HG03442 (cell line): ENCODE measurements around the gene ADRA2A.

Source experiments
- ATAC-seq: cut with Tn5 transposase; IDR thresholded peaks from one replicate; pipeline ENCODE4 v1.9.1; 2021; ENCODE audit warnings: mild to moderate bottlenecking, moderate library complexity; ENCODE audit not compliant: unreplicated experiment

ADRA2A gene

DNA sequence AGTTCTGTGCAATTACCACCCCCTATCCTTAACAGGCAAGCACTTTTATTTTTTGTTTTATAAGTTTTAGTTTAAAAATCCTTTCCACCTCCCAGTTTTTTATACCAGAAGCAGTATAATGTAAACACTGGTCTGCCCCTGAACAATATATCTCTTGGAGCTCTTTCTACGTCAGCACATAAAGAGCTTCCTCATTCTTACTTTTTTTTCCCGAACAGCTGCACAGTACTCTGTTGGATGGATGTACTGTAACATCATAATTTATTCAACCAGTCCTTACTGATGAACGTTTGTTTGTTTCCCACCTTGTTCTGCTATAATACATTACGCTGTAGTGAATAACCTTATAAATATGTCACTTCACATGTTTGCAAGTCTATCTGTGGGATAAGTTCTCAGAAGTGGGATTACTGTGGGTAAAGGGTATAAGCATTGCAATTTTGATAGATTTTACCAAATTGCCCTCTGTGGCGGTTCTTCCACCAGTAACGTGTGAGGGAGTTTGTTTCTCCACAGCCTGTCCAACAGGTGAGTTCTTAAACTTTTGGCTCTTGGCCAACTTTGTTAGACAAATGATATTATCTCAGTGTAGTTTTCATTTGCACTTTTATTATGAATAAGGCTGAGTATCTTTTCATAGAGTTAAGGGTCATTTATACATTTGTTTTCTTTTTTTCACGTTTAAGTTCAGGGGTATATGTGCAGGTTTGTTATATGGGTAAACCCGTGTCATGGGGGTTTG is 32.8 kb downstream of the ADRA2A start:
- ATAC-seq, result no peak

DNA sequence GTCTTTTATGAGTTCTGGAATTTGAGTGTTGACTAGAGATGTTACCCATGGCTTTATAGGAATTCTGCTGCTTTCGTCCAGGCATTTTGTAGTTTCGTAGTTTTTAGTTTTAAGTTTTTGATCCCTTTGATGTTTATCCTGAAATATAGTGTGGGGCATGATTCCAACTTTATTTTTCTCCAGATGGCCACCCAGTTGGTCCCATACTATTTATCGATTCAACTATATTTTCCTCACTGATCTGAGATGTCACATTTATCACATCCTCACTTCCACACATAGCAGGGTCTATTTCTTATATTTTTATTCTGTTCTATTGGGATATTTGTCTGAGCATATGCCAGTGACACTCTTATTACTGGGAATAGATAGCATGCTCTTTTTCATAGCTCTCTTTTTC is 33.9 kb downstream of the ADRA2A start:
- ATAC-seq, result no peak

DNA sequence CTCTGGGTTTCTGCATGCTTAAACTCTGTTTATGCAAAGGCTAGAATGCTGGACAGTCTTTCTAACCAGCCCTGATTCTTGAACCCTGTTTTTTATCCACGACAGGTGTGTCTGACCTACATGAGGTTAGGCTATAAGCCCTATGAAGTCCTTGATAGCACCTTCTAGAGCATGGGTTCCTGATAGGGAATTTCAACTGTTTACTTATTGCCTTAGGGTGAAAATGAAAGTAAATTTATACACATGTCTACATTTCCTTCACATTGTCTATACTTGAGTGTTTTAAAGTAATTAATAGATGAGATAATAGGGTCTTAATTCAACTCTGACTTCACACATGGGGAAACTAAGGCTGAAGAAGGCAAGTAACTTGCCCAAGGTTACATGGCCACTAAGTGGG is 35.5 kb downstream of the ADRA2A start:
- no peak for ATAC-seq

DNA sequence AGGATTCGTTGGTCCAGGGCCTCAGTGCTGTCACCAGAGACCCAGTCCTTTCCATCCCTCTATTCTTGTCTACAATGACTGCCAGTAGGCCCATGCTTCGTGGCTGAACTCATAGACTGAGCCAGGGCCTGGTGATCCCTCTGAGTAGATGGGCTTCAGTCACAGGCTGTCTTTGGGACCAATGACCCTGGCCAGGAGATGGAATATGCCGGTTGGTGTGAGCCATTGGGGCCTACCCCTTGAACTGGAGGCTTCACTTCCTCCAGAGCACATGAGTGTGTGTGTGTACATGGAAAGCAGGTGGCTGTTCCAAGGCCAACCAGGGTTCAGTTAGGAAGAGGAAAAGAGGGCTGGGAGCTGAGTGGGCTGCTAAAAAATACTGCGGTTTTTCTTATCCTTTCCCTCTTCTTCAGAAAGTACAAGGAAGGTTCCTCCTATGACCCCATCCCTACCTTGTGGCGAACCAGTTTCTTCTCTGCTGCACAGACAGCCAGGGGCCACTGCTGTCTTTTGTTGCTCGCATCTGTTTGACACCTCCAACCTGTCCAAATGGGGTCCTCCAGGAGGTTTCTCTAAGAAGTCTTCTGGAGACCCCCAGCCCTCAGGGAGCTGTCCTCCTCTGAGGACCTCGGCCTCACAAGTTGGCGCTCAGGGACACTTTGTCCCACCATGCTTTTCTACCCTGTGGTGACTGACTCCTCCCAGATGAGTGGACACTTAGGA is 36.6 kb downstream of the ADRA2A start:
- no peak for ATAC-seq

DNA sequence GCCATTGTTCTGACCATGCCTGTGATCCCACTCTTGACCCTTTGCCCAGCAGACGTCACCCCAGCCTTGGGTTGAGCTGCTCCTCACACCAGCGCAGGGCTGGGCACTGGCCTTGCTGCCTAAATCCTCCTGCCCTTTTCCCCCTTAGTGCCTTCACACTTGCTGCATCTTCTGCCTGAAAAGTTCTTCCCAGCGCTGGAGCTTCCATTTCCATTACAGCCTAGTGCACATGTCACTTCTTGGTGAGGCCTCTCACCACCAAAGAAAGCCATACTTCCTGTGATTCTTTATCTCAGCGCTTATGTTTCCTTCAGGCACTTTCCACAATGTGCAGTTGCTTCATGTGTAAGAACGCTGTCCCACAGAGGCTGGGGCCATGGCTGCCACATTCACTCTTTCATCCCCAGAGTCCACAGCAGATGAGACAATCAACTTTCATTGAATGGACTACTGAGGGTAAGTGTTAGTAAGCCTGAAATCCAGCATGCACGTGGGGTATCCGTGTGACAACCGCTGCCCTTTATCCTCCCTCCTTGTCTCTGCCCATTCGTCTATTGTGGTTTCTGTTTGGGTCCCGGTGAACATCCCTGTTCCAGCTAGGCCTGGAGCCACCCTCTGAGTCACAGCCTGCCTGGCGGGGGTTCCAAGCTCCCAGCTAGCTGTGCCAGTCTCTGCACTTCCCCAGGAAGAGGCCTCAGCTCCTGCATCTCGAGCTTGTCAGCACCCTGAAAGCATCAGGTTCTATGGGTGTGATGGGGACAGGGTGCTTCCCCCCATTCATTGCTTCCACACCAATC is 37.3 kb downstream of the ADRA2A start:
- ATAC-seq, result no peak

DNA sequence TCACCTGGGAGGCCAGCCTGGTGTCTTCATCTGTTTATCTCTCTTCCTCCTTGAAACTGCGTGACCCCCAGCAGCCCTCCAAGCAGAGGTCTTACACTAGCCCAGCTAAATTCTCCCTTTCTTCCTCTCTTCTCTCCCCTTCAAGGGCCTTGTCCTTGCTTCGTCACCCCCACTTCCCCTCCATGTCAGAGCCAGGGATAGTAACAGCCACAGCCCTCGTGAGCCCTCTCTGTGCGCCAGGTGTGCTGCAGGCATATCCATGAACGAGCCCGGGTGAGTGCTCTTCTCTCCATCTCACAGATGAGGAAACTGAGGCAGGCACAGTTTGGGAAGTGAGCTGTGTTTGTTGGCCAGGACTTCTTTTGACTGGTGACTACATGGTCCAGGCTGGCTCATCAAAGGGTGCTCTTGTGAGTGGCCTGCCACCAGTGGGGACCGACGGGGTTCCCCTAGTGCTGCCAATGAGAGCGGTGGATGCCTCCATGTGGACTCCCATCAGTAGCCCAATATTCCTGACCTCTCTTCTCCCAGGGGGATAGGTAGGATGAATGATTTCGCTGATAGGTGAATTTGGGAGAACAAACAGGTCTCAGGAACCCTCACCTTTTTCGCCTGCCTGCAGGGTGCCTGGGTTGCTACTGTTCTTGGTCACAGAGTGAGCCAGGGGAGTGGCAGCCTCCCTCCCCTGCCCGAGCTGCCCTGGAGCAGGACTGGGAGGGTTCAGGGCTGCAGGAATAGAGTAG is 38.1 kb downstream of the ADRA2A start:
- ATAC-seq, result no peak

DNA sequence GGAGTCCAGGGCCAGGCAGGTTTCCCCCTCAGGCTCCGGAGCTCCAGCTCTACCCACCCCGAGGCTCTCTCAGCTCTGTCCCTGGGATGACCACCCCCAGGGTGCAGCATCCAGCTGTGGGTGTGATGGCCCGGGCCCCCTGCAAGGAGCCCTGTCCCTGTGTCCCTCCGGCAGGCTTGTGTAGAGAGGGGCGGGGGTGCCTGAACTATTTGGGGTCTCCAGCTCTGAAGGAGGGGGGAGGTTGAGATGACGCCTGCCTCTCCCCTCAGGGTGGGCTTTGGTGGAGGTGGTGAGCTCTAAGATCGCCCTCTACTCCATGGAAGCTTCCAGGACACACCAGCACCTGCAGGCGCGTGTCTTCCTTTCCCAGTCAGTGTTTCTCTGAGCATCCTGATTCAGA is 39.4 kb downstream of the ADRA2A start:
- no peak for ATAC-seq

DNA sequence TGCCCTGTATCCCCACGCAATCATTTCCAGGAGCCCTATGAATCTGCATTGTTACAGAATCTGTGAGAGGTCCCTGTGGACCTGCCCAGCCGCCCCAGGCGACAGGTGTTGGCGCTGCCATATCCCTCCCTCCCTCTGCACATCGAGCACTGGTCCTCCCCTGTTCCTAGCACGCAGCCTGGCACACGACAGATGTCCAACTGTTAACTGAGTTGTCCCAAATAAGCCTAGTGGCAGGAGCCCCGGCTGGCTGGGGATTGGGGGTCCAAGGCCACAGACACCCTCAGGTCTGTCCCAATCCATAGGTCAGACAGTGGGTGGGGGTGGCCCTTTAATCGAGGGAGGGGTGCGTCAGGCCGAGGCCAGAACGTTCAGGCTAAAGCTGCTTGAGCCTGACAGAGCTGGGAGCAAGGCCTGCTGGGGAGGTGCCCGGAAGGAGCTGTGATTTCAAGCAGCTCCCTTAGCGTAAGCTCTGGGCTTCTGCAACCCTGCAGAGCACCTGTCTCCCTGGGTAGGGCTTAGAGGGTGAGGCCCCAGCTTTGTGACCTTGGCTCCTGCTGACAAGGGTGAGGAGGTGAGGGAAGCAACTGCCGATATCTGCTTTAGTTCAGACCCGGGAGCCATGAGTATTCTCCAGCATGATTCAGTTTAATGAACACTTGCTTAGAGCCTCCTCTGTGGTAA is 40.1 kb downstream of the ADRA2A start:
- ATAC-seq, result no peak

DNA sequence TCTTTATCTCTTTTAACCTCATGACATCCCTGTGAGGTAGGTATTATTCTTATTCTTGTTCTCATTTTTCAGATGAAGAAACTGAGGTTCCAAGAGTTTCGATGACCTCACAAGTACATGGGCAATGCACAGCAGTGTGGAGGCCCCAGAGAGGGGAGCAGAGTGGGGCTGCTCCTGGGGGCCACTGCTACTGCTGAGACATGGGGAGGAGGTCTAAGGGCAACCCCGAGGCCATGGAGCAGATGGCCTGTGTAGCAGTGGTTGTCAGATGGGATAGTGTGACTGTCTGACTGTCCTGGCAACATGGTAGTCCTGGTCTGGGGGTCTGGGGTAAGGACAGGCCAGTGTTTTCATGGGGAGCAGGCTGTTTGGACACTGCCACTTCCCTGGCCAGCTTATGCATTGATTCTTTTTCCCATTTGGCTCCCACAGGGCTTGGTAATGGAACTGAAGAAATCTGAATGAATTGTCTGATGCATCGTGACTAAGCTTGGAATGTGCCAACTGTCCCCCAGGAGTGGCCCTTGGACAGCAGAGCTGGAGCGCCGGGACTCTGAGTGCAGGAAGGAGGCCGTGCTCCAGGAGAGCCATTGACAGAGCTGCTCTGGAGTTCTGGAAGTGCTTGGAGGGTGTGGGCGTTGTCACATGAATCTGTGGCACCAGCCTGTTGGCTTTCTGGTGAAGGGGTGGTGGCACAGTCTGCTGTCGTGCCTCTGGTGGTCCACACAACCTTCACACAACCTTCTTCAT is 40.9 kb downstream of the ADRA2A start:
- ATAC-seq, result no peak

DNA sequence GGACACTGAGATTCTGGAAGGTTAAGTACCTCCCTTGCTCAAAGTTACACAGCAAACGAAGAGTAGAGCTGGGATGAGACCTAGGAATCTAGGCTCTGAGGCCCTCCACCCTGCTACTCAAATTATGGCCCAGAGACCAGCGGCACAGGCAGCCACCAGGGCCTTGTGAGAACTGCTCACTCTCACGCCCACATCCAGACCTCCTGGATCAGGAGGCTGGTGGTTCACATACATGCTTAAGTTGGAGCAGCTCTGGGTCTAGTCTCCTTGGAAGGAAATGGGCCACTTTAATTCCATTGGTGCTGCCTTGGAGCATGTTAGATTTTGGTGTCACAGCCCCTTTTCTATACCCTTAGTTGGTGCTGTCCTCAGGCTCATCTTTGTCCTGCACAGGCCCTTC is 41.9 kb downstream of the ADRA2A start:
- ATAC-seq, result no peak

DNA sequence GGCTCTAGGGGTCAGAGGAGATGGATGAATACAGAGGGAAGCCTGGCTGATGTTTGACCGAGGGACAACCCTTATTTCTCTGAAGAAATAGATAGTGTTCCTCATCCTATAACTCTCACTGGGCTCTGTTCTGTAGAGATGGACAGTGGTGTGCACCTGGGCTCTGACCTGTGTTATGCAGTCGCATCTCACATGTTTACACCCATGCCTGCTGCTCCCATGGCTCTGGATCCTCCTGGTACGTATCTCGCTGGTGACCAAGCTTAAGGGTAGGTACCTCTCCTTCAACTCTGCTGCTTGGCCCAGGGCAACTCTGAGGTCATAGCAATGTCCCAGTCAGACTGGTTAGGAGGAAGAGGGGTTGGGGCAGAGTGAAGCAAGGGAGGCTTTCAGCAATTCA is 42.8 kb downstream of the ADRA2A start:
- no peak for ATAC-seq

DNA sequence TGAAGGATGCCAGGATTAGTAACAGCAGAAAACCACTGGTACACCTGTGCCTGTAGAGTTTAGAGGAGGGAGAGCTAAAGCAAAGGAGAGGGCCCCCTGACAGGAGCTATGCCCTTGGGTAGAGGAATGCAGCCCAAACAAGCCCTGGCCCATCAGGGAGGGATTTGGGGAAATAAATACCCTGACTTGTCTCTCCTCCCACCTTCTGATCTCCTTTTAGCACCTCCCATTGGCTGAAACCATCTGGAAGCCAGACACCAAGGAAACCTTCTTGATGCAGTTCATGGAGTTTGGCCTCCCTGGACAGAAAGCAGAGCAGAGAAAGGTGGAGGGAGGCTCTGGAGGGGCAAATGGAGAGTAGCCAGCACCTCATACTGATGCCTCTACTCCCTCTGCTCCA is 45.3 kb downstream of the ADRA2A start:
- no peak for ATAC-seq

DNA sequence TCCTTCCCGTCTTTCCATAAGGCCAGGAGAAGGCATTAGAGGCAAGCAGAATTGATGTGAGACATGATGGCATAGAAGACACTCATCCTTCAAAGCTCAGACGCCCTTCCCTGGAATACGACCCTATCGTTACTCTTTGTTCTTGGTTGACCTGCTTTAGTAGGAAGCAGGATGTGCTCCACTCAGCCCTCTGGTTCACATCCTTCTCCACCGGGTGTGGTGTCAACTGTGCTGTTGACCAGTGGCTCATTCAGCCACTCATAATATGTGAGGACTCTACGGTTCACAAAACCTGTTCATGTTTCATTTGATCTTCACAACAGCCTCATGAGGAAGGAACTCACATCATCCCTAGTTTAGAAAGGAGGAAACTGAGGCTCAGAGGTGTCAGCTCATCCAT is 47.1 kb downstream of the ADRA2A start:
- no peak for ATAC-seq

DNA sequence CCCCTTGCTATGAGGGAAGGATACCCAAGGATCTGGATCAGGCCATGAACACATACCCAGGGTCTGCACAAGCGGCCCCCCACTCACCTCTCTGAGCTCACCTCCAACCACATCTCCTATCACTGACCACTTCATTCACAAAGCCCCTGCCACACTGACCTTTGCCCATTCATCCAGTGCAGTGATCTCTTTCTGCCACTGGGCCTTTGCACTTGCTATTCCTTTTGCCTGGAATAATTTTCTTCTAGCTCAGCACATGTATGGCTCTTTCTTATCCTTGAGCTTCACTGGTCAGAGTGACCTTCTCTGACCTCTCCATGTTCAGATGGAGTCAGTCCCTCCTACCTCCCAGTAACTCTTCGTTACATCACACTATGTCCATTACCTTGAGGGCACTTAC is 48.3 kb downstream of the ADRA2A start:
- no peak for ATAC-seq

DNA sequence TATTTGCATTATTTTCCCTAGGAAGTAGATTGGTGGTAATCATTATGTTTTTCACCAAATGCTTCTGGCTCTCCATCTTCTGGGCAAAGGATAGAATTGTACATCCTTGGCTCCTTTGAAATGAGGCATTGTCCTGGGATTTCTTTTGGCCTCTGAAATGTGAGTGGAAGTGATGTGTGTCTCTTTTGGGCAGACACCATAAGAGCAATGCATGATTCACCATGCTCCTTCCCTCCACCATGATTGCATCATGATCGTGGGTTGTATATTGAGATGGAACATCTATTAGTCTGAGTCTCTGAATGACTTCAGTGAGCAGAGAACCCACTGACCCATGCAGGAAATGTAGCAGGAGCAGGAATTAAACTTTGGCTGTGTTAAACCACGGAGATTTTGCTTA is 49.2 kb downstream of the ADRA2A start:
- ATAC-seq, result no peak

DNA sequence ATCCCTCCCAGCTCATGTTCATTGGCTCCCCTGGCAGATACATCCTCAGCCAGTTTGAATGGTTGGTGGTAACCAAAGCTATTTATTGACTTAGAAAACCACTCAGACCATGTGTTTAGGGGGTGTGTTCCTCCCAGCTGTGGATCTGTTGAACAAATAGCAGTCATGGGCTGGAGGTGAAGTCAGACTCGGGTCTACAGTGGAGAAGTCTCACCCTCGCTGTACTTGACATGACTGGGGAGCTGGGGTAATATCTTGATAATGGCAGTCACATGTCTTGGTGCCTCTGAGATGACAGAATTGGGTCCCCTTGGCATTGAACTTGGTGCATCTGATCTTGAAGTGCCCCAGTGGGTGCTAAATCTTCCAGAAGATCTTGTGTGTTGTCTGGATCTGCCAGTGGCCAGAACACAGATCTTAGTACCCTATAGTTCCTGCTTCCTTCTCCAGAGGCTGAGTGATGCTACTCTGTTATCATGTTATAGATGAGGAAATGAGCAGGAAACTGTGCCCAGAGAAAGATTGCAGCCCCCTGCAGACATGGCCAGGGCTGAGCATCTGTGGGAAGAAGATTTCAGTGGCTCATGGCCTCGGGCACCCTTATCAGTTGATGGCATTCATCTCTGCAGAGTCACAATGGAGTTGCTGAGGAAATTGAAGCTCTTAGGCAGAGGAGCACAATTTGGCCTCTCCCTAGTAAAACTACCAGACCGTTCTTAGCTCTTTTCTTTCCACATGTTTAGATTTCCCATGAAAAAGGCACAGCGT is 50.4 kb downstream of the ADRA2A start:
- ATAC-seq, result no peak

DNA sequence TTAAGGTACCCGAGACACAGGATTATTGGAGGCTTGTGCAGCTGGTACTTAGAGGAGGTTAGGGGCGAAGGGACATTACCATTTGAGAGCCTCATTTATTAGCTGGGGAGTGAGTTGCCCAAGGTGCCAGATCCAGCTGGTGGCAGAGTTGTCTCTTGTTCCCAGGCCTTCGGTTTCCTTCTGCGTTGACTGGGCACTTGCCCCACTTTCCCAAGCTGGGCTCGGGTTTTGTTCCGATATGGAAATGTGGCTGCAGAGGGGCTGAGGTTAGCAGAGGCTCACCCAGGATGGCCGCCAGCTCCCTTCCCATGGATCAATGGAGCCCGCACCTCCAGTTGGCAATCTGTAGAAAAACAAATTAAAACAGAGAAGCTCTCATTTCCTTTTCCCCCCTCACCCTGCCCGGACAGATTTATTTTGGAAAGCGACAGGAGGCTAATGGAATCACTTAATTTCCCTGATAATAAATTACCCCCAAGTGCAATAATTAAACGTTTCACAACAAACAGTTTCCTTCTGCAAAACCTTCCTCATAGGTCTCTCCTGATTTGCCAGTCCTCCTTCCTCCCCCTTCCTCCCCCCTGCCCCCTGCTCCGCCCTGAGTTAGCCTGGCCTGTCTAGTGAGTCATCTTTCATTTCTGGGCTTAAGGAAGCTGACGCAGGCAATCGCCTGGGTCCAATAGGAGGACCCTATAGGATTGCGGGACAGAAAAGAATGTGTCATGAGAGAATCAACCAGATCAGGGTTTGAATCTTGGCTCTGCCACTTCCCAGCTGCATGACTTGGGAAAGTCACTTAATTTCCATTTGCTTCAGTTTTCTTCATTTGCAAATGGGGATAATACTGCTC is 51.7 kb downstream of the ADRA2A start:
- ATAC-seq, result no peak

DNA sequence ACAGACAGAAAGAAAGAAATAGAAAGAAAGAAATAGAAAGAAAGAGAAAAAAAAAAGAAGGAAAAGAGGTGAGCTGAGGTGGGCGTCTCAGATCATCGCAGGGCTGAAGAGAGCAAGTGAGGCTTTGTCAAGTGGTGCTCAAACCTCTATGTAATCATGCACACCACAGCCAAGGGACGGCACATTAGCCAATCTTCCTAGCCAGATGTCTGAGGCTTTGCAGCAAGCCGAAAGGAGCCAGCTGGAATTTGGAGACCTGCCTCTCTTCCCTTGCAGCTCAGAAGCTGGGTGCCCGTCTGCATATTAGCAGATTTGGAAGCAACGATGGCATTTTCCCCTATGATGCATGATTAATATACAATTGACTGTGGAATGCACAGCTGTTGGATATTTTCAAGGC is 52.5 kb downstream of the ADRA2A start:
- no peak for ATAC-seq
